Suppressor macrophage treated with lipopolysaccharide for 4 hours (primary cell): ENCODE results near the gene RASA3.
"Not testable (repeated sequence)": the region's sequence is repeated elsewhere in the genome, so short reads cannot be mapped to it uniquely, and the experiment has no call there.

Experiments used
- DNase-seq: peaks from one replicate; pipeline ENCODE4 v3.0.0-alpha.2; 2020

The RASA3 gene

GRCh38 chr13:114155320-114155719, 22.9 kb upstream of the RASA3 start:
- DNase-seq: no peak

GRCh38 chr13:114154476-114154875, 22.1 kb upstream of the RASA3 start:
- no peak for DNase-seq

DNA sequence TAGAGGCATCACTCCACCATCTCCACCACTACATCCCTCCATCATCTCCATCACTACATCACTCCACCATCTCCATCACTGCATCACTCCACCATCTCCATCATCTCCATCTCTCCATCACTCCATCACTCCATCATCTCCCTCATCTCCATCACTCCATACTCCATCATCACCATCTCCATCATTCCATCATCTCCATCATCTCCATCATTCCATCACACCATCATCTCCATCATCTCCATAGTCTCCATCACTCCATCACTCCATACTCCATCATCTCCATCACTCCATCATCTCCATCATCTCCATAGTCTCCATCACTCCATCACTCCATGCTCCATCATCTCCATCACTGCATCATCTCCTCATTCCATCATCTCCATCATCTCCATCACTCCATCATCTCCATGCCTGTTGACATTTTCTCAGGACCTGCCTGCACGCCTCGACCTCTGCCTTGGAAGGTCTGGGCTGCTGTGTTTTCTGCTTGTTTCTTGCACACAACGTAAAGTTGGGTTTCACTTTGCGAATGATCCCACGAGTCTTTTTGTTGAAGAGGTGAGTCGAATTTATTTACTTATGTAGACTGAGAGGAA, 21.2 kb upstream of the RASA3 start:
- no peak for DNase-seq

DNA sequence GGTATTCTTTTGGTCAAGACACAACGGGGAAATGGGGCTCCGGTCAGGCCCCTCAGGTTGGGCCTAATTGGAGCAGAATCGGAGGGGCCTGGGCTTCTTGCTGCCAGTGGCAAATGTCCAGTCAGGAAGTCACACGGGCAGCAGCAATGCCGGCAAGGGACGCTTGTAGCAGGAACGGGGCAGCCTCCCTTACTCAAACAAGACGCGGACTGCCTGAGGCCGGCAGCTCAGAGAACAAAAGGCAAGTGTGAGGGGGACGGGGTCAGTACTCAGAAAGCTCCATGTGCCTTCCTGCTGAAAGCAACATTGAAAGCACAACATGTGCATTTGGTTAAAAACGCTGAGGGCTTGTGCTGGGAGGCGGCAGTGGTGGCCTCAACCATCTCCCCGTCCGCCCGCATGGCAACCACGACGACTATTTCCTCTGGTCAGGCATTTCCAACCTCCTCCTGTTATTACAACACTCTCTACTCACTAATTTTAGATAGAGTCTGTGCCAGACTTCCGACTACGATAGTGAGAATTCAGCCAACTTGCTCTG, 20.5 kb upstream of the RASA3 start:
- no peak for DNase-seq

DNA sequence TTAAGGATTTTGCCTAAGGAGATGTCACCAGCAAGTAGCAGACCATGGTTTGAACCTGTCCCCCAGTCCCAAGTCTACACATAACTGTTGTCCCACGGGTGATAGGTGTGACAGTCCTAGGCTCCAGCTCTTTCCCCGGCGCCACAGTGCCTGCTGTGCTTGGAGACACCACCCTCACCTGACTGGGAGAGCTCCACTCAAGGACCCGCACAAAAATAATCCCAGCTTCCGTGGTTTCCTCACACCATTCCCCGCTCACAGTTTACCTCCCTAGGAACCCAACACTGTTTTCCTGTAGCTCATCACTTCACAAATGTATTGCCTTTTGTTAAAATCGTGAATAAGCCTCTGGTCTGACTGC, 19.8 kb upstream of the RASA3 start:
- DNase-seq: no peak

- peak; percentile 33 for DNase-seq
Observed at GRCh38 chr13:114151565-114152284, 19.3 kb upstream of the RASA3 start.

DNA sequence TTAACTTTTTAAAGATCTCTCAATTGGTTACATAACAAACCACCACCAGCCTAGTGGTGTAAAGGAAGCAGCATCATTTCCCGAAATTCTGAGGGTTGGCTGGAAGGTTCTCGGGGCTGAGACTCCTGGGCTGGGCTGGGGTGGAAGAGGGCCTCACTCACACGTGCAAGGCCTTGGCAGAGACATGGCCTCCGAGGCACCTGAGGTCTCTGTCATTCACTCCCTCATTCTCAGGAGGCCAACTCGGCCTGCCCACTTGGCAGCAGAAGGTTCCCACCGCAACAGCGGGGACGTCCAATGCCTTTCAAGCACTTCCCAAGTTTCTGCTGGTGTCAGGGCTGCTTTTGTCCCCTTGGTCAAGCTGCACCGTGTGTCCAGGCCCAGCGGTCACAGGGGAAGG, 18.6 kb upstream of the RASA3 start:
- no peak for DNase-seq

- no peak for DNase-seq
Observed at GRCh38 chr13:114149774-114150740, 17.6 kb upstream of the RASA3 start.

DNA sequence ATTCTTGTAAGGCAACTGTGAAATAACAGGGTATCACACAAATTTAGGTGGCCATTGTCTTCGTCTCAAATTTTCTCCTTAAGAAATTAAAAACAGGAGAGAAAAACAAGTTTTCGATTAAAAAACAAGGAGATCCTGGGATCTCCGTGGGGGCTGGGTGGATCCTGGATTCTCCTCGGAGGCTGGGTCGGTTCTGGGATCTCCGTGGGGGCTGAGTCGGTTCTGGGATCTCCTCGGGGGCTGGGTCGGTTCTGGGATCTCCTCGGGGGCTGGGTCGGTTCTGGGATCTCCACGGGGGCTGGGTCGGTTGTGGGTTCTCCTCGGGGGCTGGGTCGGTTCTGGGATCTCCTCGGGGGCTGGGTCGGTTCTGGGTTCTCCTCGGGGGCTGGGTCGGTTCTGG, 16.5 kb upstream of the RASA3 start:
- DNase-seq: not testable (repeated sequence)

GRCh38 chr13:114148521-114148855, 16.1 kb upstream of the RASA3 start:
- no peak for DNase-seq

GRCh38 chr13:114147803-114148520, 15.5 kb upstream of the RASA3 start:
- no peak for DNase-seq

DNA sequence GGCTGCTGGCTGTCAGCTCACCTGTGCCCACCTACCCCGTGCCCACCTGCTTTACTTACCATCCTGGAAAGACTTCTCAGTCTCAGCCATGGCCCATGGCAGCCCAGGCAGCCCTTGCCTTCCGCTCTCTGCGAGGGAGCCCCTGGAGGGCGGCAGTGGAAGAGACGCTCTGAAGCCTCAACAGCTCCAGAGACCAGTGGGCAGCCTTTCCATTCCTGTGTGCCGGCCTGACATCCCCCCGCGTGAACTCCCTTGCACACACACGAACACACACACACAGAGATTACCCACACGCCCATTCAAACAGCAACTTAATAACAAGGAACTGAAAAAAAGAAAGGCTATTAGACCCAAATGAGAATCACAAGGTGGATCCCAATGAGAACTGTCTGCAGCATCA, 14.2 kb upstream of the RASA3 start:
- DNase-seq: no peak

GRCh38 chr13:114146173-114146572, 13.8 kb upstream of the RASA3 start:
- DNase-seq: no peak

DNA sequence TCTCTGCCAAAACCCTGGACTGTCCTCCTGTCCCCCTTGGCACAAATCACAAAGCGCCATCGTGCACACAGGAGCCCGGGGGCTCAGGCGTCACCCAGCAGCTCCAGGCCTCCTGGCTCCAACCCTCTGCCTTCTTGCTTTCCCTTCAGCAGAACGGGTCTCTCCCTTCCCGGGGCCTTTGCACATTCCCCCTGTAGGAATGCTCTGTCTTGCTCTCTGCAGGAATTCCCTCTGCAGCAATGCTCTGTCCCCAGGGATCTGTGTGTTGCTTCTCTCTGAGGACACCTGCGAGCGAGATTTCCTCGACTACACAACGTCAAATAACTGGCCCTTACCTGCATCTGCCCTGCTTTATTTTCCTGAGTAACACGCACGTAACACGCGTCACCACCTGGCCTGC, 13.3 kb upstream of the RASA3 start:
- no peak for DNase-seq

- DNase-seq: no peak
Observed at GRCh38 chr13:114145256-114145655, 12.8 kb upstream of the RASA3 start.

GRCh38 chr13:114144606-114145244, 12.3 kb upstream of the RASA3 start:
- DNase-seq: no peak

- DNase-seq: no peak
Observed at GRCh38 chr13:114143806-114144605, 11.6 kb upstream of the RASA3 start.

GRCh38 chr13:114142640-114143490, 10.4 kb upstream of the RASA3 start:
- peak; percentile 26 for DNase-seq

- DNase-seq: no peak
Observed at GRCh38 chr13:114142137-114142550, 9.7 kb upstream of the RASA3 start.

DNA sequence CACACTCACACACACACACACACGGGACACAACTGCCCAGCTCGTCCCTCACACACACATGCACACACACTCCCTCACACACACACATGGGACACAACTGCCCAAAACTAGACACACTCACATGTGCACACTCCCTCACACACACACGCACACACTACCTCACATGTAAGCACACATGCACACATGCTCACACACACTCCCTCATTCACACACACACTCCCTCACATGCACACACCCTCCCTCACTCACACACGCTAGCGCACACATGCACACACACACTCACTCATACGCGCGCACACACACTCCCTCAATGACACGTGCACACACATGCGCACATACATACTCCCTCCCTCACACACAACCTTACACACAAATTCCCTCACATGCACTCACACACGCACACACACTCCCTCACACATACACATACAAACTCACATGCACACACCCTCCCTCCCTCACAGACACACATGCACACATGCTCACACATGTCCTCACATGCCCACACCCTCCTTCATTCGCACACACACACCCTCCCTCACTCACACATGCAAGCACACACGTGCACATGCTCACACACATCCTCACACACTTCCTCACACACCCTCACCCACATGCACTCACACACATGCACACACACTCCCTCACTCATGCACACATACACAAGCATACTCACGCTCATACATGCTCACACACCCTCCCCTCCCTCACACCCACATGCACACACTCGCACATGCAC, 9.0 kb upstream of the RASA3 start:
- DNase-seq: no peak
